Epidermal melanocyte (primary cell): Measurements from ENCODE around the gene LITAF.
A peak's percentile ranks its signal among the peaks of the same experiment; 100 is the strongest.

ENCODE experiments used
- DNase-seq: peaks from one replicate; pipeline ENCODE4 v3.0.0; 2011; ENCODE audit warnings: low spot score; ENCODE audit not compliant: insufficient read length

The LITAF gene

GRCh38 chr16:11553371-11553770 lies 33.3 kb downstream of the LITAF start:
- no peak for DNase-seq

GRCh38 chr16:11552440-11552839 lies 34.3 kb downstream of the LITAF start:
- DNase-seq: no peak

DNA sequence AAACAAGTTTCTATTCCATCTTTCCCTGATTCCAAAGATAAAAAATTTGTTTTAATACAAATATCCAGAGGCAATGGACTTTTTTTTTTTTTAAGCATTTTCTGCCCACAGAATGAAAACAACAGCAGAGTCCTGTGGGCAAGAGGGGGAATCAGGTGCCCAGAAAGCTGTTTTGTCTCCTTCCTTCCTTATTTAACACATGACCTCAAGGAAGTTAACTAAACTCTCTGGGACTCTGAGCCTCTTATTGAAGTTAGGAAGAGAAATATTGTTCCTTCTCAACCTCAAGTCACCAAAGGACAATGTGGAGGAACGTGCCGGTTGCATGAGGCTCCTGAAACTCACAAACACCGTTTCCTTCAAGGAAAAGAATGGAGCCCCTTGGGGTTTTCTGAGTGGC lies 34.9 kb downstream of the LITAF start:
- DNase-seq: no peak

DNA sequence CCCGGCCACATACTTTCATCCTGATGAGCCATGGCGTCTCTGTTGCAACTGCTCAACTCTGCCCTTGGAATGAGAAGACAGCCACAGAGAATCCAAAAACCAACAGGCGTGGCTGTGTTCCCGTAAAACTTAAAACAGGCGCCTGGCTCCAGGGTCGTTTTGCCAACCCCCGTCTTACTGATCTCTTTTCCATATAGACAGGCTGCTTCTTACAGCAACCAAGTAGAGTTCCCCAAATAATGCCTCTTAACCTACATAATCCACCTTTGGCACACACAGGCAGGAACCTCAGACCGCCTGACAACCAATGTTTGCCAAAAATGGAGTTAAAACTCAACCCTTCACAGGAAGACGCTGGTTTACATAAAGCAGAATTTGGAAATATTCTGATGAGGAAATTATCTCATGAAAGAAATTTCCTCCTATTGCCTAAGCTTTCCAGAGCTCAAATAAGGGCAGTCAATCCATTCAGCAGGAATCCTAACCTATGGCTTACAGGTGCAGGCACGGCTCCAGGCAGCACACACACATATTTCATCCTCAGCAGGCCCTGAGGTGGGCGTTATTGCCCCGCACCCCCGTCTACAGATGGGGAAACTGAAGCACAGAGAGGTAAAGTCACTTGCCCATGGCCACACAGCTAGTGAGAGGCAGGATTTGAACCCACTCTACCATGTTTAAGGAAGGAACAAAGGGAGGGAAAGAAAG lies 35.8 kb downstream of the LITAF start:
- DNase-seq: no peak

- DNase-seq: peak; percentile 32
Measured at GRCh38 chr16:11547118-11547916, 39.4 kb downstream of the LITAF start.

DNA sequence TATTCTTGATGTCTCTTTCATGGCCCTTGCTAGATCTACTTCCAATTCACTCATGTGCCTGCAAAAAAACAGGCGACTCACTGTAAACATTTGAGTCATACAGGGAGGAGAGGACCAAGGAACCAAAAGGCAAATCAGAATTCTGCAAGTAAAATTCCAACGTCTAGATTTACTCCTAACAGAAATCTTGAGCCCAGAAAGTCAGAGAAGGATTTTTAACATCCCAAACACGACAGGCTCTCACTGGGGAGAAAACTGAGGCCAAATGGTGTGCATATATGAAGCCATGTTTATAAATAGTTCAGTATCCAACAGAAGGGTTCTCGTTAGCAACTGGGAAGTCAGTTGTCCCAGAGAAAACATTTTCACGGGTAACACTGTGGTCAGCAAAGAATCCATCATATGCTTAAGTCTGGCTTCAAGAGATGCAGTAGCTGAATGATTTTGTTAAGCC lies 40.1 kb downstream of the LITAF start:
- DNase-seq: no peak

DNA sequence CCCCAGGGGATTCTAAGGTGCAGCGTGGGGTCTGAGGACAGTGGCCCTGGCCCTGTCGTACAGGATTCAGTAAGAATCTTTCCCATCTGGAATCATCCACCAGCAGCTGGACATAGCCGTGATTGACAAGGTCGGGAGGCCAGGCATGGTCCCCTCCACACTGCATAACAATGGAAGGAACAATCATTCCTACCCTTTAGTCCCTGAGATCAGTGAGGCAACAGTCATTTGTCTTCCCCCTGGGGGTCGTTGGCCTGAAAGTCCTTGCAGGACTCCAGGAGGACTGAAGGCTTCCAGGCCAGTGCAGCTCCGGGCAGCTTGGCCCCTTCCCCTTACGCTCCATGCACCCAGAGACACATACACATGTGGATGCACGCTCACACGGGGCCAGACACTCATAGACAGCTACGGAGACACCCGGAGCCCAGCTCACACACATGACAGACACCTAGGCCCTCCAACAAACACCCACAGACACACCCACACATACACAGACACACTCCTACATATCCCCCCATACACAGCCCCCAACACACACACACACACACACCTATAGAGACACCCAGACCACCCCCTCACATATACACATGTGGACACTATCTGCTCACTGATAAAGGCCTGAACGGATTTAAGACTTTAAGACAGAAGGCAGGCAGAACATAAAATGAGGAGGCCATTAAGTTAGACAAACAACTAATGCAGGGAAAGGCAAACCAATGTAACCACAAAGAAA lies 42.9 kb downstream of the LITAF start:
- DNase-seq: no peak

DNA sequence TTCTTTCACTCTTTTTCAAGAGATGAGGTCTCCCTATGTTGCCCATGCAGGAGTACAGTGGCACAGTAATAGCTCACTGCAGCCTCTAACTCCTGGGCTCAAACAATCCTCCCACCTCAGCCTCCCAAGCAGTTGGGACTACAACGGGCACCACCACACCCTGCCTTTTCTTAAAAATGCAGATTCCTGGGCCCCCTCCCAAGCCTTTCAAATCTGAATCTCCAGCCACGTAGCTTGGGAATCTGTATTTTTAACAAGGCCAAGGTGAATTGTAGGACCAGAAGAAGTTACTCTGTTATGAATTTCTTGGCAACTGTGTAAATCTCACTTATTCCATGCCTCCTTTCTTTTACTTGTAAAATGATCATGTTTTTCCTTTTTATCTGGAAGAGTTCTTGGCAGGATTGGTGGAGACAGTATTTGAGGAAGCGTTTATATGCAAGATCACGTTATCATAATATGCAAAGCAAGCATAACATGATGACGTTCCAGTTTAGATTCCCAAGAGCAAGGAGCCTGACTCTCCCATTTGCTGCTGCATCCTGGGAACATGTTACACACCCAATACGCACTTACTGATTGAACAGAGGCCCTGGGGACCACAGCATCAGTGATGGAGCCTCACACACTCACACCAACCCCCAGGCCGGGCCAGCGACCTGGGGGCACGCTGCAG lies 44.5 kb downstream of the LITAF start:
- no peak for DNase-seq

DNA sequence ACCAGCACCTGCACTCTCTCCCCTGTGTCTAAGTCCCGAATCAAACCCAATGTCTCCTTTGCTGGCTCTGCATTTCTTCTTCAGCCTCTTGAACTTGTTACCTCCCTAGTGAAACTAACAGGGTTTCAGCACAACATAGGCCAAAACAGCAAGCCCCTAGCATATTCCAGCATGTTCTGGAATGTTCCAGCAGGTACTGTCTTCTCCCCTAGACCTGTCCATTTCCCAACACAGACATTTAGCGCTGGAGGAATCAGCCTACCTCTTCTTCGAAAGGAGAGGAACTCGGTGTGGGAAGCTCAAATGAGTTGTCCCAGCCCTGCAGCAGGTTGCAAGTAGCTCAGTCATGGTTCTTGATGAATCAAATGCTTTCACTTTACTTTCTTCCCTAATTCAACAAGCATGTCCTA lies 47.1 kb downstream of the LITAF start:
- DNase-seq: no peak

GRCh38 chr16:11538880-11539279 lies 47.8 kb downstream of the LITAF start:
- no peak for DNase-seq

GRCh38 chr16:11536104-11536866 lies 50.4 kb downstream of the LITAF start:
- DNase-seq: no peak

DNA sequence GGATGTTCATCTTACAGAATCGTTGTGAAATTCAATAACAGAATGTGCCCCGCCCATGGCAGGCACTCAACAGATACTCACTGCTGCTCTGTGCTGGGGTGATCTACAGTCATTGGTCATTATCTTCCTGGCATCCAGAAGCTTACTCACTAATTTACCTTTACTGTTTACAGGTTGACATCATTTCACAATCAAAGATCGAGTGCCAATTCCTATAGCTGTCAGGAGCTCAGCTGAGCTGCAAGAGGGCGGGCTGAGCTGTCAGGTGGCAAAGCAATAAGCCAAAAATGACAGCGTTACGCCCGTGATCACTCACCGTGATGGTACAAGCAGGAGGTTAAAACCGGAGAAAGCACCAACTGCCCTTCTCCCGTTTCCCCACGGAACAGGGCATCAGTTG lies 51.2 kb downstream of the LITAF start:
- DNase-seq: no peak

GRCh38 chr16:11534262-11534661 lies 52.5 kb downstream of the LITAF start:
- no peak for DNase-seq

- no peak for DNase-seq
Measured at GRCh38 chr16:11533588-11533987, 53.1 kb downstream of the LITAF start.

DNA sequence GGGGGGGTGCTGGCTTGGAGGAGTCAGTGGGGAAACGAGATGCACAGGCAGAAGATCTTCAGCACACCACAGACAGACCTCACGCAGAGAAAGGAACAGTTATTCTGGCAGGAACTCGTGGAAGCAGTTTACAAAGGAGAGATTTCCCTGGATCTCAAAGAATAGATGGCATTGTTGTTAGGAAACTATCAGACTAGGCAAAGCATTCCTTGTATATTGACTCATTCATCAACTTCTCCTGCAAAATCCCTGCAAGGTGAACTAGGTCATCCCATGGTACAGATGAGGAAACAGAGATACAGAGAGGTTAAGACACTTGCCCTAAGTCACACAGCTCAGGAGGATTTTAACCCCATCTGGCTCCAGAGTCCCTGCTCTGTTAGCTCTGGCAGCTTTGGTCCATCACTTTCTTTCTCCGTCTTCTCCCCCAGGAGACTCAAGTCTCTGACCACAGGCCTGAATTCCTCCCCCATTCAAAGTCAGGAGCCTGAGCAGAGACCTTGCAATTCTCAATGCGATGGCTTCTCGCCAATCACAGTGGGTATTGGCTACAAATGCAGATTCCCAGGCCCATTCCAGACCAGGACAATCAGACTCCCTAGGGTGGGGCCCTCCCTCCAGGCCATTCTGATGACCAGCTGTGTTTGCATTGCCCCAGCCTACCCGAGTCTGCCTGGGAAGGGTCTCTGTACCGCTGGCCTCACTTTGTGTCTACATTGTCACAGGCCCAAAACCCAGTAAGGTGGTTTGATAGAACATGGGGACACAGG lies 56.4 kb downstream of the LITAF start:
- no peak for DNase-seq

GRCh38 chr16:11529285-11529684 lies 57.4 kb downstream of the LITAF start:
- no peak for DNase-seq

DNA sequence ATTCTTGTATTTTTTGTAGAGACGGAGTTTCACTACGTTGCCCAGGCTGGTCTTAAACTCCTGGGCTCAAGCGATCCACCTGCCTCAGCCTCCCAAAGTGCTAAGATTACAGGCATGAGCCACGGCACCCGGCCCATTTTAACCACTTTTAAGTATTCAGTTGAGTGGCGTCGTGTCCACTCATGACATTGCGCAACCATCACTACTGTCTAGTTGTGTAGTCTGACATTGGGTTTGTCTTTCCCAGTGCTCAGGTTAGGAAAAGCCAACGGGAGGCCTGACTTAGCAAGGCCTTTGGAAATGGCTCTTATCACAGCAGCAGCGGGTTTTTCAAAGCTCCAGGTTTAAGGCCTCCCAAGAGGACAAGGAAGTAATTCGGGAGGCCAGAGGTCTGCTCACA lies 58.7 kb downstream of the LITAF start:
- no peak for DNase-seq

GRCh38 chr16:11526655-11527350 lies 59.9 kb downstream of the LITAF start:
- DNase-seq: no peak

DNA sequence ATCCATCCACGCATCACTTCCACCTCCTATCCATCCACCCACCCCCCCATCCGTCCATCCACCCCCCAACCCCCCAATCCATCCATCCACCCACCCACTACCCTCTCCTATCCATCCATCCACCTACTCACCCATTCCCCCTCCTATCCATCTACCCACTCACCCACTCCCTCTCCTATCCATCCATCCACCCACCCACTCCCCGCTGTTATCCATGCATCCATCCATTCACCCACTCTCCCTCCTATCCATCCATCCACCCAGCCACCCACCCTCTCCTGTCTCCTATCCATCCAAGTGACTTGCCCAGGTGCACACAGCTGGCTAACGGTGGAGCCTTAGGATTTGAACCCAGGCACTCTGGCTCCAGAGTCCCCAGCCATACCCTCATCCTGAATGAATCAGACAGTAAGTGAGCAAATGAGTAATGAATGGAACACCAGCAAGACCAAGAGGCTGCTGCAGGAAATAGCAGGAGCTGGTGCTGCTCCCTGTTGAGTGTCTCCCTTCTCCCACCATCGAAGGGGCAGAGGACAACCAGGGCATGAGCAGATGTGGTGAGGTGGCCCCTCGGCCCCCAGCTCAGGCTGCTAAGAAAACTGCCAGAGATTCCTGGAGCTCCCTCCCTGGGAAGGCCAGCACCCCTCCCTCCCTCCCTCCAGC lies 62.5 kb downstream of the LITAF start:
- DNase-seq: no peak
